GM19043 (cell line): ENCODE measurements around the gene GBF1.

Experiments used
- ATAC-seq: cut with Tn5 transposase; IDR thresholded peaks from one replicate; pipeline ENCODE4 v1.9.1; 2021; ENCODE audit warnings: low read depth; ENCODE audit not compliant: unreplicated experiment

GBF1 gene

DNA sequence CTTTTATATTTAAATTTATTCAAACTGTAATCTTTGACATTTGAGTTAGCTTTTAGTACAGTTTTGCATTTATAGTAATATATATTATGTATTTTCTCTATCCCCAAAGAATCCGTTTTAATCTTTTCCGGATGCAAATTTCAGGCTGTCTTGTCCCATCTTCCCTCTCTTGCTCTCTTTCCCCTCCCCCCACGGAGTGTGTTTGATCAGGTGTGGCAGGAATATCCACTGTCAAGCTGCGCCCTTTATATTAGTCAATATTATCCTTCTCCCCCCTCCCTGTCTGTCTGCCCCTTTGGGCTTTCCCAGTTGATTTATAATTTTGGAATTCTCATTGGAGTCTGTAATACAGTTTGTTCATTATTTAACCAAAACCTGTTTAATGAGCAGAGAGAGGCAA lies 19.0 kb downstream of the GBF1 start:
- ATAC-seq: no peak

DNA sequence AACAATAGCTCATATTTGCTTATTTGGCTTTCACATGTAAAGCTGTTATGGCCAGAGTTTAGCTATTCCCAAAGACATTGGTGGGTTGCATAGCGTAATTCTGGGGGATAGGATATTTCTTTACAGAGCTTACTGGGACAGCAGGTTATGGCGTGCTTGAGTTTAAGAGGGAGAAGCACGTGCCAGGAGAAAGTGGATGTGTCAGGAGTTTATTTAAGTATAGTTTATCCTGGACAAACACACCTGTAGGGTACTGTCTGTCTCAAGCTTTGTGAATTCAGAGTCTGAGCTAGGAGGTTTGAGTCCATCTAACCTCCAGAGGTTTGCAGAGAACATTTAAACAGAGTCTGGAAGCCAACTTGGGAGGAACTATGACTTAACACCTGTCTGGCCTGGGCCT lies 21.3 kb downstream of the GBF1 start:
- no peak for ATAC-seq

DNA sequence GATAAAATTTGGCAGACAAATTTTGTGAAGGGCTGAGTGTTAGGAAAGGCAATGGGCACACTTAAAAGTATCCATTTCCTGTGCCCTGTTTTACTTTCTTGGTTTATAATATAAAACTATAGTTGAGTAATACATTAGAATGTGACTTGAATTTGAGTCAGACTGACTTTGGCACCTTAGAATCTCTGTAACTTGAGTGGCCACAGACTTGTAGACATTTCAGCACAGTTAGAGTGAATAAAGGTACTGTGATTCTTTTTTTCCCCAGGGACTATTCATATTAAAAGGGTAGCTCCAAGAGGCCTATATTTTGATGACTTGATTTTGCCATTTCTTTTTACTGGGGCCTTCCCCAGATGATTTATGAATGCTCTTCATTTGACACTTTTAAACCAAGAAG lies 22.4 kb downstream of the GBF1 start:
- no peak for ATAC-seq

- ATAC-seq: no peak
Measured at GRCh38 chr10:102268375-102268888, 23.1 kb downstream of the GBF1 start.

GRCh38 chr10:102269017-102269416 lies 23.7 kb downstream of the GBF1 start:
- ATAC-seq: no peak

DNA sequence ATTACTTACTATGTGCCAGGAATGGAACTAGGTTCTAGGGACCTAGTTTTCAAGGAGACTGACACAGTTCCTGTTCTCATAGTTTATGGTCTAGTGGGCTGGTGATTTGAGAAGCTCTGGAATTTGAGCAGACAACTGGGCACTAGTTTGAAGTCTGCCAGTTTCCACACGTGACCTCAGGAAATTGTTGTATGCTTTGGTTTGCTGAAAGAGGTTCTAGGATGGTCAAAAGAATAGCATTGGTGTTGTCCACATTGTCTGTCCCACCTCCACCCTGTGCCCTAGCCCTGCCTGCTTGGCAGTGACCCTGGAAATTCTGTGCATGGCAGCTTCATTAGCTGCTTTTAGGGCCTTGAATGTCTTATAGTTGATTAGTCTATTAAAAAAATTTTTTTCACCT lies 28.7 kb downstream of the GBF1 start:
- no peak for ATAC-seq

DNA sequence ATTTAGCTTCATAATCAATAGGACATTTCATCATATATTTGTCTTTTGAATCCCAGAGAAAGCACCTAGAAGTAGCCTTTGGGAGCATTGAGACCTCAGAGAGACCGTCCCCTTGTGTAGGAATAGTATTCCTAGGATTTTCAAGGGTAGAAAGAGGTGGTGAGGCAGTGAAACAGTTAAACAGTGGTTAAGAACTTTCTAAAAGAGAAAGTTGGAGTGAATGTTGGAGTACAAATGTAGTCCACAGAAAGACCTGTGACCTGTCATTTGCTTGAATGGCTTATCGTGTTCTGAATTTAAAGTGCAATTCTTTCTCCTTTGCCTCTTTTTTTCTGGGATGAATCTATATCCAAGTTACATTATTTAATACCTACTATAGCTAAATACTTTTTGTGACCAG lies 30.0 kb downstream of the GBF1 start:
- no peak for ATAC-seq

GRCh38 chr10:102279104-102279503 lies 33.8 kb downstream of the GBF1 start:
- no peak for ATAC-seq

DNA sequence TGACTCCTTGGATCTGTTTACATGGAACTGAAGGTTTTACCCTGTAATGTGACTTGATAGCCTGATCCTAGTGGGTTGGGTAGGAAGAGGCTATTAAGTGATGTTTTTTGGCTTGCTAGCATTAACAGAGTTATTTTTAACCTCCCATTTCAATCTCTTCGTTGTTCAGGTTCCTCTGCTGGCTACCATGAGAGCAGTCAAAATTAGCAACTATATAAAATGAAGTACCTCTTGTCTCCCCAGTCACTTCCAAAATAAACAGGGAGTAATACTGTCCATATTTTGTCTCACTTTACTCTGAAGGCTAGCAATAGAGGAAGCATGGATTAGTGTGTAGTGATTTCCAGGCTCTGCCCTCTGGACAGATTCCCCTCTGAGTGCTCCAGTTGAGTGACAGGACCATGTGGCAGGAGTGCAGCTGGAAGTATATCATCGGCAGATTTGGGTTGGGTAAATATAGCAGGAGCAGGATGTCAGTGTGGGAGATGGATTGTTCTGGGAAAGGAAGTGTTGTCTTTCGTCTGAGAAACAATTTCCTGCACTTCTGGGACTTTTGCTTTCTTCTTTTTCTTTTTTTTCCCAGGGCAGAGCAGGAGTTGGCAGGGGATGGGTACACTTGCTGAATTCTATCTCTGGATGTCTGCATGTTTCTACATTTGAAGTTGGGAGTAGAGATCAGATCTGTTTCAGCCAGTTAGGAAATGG lies 35.2 kb downstream of the GBF1 start:
- no peak for ATAC-seq

DNA sequence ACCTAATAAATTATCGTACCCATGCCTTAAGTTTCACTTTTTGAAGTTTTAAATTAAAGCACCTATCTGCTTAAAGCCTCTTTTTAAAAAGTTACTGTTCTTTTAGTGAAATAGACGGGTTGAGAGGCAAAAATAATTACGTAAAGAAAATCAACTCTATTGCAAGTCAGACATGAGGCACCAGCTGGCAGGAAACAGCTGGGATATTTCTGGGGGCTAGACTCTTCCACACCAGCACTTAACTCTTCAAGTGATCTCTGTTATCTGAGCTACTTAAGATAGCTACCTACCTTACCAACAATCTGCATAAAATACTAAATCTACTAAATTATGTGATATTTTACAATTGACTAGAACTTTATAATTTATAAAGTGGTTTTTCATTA lies 35.8 kb downstream of the GBF1 start:
- ATAC-seq: no peak

DNA sequence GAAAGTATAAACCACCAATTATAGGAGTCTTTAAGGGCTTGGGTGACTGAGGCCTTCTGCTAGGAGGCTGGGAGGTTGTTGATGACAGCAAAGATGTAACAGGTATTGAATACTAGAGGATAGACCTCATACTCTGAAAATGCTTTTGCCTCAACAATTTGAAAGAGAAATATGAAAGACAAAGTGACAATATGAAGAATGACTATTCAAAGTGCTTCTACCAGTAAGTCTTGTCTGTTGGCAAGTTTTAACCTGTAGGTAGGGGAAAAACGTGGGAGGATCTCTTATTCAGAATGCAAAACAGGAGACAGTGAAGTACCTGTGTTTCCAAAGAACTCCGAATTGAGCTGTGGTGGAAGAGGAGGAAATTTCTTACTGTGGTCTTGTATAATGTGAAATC lies 38.2 kb downstream of the GBF1 start:
- no peak for ATAC-seq

DNA sequence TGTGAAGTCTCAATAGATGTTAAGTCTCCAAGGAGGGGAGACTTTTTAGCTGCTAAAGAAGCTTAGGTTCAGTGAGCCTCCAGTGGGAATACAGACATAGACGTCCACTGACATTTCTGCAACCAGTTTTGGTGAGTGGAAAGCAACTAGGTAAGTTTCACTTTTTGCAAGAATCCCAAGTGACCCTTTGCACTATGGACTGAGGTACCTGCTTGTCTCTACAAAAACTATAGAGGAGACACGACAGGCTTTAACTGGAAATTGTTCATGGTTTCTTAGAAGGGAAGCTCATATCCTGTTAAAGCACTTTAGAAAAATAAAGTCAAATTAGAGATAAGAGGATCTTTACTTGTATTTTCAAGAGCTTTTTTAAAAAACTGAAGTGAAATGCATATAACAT lies 38.6 kb downstream of the GBF1 start:
- ATAC-seq: no peak

GRCh38 chr10:102284531-102284930 lies 39.2 kb downstream of the GBF1 start:
- no peak for ATAC-seq

- no peak for ATAC-seq
Measured at GRCh38 chr10:102285133-102285532, 39.8 kb downstream of the GBF1 start.

- ATAC-seq: no peak
Measured at GRCh38 chr10:102286216-102286615, 40.9 kb downstream of the GBF1 start.

DNA sequence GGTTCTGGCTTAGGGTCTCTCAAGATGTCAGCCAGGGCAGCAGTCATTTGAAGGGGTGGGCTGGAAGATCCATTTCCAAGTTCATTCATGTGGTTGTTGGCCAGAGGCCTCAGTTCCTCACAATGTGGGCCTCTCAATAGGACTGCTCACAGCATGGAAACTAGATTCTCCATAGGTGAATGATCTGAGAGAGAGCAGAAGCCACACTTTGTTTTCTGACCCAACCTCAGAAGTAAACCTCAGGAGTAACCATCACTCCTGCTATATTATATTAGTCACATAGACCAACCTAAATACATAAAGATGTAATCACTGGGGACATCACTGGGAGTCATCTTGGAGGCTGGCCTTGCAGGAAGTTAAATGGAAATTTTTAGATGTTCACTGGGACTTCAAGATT lies 42.2 kb downstream of the GBF1 start:
- ATAC-seq: no peak

DNA sequence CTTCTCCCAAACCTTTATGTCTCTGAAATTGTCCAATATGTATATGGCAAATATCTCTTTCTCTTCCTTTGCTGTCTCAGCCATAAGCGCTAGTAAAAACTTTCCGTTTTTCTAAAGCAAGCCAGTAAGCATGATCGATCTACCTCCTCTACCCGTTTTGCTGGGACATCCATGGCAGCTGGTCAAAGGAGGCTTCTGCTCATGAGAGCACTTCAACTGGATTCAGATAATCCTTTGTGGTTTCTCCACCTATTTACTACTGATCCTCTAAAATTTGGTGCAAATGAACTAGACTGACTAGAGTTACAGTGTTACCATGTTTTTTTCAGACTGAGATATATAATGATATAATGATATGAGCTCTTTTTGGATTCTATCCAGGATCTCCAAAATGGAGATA lies 42.7 kb downstream of the GBF1 start:
- no peak for ATAC-seq

DNA sequence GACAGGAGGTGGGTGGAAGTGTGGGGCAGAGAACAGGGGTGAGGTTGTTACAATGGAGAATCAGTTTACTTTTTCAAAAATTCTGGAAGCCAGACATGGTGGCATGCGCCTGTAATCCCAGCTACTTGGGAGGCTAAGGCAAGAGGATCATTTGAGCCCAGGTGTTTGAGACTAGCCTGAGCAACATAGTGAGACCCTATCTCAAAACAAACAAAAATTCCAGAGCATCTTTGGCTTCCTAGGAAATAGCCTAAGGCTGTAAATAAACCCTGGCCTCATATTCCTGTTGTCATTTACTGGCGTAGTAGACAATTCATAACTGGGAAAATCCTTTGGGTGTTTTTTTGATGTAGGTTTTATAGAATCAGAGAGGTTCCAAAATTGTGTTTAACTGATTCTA lies 44.0 kb downstream of the GBF1 start:
- ATAC-seq: no peak

GRCh38 chr10:102289840-102290239 lies 44.5 kb downstream of the GBF1 start:
- no peak for ATAC-seq

GRCh38 chr10:102291221-102291905 lies 46.0 kb downstream of the GBF1 start:
- ATAC-seq: no peak

GRCh38 chr10:102297101-102297500 lies 51.8 kb downstream of the GBF1 start:
- ATAC-seq: no peak

- no peak for ATAC-seq
Measured at GRCh38 chr10:102298899-102299298, 53.6 kb downstream of the GBF1 start.
